HG03095 (cell line): ENCODE data around the gene SMG6.
"Not testable (repeated sequence)": the region's sequence is repeated elsewhere in the genome, so short reads cannot be mapped to it uniquely, and the experiment has no call there.

Experiments used
- ATAC-seq: cut with Tn5 transposase; IDR thresholded peaks from one replicate; pipeline ENCODE4 v1.9.1; 2021; ENCODE audit warnings: moderate library complexity; ENCODE audit not compliant: unreplicated experiment

The SMG6 gene

DNA sequence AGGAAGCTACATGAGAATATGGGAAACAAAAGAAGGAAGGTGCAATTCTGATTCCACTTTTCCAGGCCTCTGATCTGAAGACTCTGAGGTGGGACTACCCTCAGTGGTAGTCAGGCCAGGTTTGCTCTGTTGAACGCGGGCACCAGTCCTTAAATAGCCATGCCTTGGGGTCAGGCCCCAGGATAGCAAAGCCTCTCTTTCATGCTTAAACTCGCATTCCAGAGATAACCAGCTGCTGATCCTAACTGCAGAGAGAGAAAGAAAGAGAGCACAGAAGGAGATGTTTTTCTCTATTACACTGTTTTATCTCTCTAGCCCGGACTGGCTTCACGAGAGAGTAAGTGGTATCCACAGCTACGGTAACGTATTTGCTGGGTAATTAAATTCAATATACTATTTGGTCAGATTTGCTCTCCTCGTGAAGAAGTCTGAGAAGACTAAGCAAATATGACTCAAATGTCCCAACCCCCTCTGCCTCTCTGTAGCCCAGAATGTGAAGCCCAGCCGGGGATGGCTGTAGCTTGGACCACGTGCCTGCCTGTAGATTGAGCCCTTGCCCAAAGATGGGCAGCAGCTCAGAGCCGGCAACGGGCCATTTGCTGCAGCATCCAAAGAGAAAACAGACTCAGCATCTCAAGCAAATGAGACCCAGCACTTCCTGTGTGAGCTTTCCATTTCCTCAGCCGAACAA lies 122.2 kb downstream of the SMG6 start:
- ATAC-seq, result no peak

DNA sequence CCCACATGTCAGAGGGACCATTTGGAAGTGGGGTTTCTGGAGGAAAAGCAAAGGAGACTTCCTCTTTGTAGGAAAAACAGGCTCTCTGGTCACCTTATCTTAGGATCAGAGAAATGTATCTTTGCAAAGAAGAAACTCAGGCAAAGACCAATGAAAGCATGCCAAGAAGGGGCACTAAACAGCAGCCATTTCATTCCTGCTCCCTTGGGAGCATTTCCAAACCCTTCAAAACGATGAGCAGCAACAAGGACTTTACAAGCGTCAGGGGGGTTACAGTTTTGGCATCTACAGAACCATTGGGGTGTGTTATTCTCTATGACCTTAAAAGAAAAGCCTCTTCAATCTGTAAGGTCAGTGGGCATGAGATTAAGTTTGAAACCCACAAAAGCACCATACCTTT lies 122.8 kb downstream of the SMG6 start:
- ATAC-seq, result no peak

- no peak for ATAC-seq
Observed at GRCh38 chr17:2179615-2180295, 123.8 kb downstream of the SMG6 start.

- no peak for ATAC-seq
Observed at GRCh38 chr17:2178798-2179501, 124.6 kb downstream of the SMG6 start.

DNA sequence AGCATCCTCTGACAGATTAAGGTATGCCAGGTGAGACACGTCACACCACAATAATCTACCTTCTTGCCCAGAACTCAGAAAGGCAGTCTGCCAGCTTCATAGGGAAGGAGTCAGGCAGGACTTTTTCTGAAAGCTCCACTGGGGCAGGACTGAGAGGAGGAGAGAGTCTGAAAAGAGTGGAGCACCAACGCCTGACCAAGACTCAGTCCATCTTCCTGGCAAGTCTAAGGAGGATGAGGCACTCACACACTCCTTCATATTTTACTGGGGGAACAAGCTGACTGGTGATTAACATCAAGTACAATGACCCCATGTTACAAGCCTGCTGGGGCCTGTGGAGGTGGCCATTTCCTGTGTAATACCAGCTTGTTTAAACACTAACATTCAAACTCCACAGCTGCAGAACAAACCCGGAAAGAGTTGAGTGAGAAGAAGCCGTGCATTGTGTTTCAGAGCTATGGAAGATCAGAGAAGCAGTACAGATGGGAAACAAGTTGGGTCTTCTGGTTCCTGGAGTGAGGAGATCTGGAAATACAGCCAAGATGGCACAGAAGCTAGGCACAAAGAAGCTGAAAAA lies 126.3 kb downstream of the SMG6 start:
- no peak for ATAC-seq

DNA sequence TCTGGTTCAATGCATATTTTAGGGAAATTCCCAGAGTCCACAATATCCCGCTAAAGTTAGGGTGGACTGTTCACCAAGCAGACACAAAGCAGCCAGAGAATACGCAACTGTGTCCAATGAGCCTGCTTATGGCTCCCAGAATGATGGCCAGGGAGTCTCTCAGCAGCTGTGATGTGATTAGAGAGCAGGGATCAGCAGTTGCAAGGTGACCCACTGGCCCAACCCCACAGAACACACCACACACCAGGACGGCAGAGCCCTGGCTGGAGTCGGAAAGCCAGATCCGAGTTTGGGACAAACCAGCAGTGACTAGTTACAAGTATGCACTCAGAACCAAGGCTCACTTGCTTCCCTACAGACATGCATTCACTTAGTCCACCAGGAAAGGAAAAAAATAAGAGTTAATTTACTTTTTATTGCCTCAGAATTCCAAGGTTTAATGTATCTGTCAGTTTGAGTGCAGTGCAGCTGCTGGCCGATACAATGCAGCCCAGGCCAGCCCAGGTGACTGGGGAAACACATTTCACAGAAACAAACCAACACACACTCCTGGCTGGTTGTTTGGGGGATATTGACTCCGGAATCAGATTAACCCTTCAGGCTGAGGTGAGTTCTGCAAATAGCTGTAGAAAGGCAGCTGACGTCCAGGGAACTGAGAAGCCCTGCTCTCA lies 127.0 kb downstream of the SMG6 start:
- no peak for ATAC-seq

DNA sequence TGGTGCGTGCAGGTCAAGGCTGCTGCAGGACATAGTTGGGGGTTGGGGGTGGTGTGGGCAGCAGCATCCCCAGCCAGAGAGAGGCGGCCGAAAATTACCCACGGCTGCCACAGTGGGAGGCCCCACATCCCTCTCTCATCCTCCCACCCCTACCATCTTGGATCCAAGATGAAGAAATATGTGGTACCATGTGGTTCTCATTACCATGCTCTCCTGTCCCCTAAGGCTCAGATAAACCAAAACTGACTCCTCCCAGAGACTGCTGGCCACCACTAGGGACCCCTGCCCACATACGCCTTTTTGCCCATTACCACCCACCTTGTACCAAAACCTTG lies 128.3 kb downstream of the SMG6 start:
- no peak for ATAC-seq

DNA sequence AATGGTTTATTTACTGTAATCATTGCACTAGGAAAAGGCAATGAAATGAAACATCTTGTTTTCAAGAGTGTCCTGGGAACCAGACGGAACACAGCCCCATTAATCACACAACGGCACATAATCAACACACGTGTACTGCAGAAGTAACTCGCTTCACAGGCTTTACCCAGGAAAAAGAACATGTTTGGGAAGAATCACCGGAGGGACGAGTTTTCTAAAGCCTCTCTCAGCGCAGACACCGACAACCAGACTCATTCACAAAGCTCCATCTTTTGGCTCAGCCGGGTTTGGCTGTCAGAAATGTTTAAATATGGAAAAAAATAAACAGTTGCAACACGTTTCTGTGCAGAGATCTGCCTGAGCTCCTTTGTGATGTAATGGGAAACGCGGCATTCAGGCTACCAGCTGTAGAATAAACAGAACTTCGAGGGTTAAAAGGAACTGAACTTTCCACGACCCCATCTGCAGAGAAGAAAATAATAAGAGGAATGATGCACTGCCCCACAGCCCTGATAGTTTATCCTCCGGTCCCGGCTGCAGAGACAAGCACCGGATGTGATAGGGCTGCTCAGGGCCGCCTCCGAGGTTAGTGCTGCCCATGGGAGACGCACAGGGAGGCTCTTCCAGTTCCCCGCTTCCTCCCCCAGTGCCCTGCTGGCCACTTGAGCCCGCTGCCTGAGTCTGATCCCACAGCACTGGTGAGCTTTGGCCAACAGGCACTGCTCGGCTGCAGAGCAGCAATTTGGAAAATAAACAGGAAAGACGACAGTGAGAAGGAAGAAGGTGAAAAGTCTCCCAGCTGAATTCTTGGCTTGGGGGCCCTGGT lies 128.9 kb downstream of the SMG6 start:
- no peak for ATAC-seq

DNA sequence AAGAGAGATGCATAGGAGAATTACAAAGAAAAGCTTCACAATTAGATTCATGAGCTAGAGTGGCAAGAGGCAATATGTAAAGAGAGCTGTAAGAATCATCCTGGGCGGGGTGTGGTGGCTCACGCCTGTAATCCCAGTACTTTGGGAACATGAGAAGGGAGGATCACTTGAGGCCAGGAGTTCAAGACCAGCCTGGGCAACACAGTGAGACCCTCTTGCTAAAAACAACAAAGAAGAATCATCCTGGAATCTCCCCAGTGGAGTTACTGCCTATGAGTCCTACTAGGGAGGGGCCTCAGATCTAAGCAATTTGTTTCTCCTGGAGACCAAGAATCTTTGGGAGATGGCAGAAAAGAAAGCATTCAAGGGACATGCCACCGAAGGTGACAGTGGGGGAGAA lies 129.6 kb downstream of the SMG6 start:
- ATAC-seq, result no peak

DNA sequence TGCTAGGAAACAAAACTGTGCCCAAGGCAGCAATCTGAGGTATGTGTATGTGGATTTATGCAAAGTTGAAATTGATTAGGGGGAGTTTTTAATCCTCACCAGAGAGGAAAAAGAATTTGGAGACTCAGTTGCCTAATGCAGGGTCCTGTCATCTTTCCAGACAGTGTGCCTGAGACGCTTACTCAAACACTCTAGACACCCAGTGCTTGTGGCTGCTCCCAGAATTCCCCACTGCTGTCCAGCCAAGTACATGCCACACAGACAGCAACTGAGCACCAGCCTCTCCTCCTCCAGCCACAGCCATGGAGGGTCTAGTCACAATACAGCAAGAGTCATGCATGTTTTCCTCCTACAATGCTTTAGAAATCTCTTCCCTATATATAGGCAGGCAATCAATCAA lies 130.6 kb downstream of the SMG6 start:
- no peak for ATAC-seq

GRCh38 chr17:2172077-2172851 lies 131.3 kb downstream of the SMG6 start:
- ATAC-seq, result no peak

GRCh38 chr17:2171702-2172076 lies 131.9 kb downstream of the SMG6 start:
- ATAC-seq, result no peak

- ATAC-seq, result no peak
Observed at GRCh38 chr17:2170023-2170422, 133.6 kb downstream of the SMG6 start.

DNA sequence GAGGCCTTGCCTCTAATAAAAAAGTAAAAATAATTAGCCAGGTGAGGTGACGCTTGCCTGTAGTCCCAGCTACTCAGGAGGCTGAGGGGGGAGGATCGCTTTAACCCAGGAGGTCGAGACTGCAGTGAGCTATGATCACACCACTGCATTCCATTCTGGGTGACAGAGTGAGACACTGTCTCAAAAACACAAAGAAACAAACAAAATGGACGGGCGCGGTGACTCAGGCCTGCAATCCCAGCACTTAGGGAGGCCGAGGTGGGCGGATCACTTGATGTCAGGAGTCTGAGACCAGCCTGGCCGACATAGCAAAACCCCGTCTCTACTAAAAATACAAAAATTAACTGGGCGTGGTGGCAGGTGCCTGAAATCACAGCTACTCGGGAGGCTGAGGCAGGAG lies 137.9 kb downstream of the SMG6 start:
- not testable (repeated sequence) for ATAC-seq

DNA sequence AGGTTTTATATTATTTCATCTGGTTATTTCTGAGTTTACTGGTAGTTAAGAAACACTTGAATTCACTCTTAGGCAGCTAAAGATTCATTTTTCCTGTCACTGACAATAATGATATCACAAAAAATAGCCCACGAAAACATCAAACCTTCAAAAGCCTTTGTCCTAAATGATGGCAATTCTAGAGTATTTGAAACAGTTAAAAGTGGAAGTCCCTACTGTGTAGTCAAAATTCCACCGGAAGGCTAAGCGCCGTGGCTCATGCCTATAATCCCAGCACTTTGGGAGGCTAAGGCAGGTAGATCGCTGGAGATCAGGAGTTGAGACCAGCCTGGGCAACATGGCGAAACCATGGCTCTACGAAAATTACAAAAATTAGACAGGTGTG lies 145.2 kb downstream of the SMG6 start:
- ATAC-seq, result no peak

DNA sequence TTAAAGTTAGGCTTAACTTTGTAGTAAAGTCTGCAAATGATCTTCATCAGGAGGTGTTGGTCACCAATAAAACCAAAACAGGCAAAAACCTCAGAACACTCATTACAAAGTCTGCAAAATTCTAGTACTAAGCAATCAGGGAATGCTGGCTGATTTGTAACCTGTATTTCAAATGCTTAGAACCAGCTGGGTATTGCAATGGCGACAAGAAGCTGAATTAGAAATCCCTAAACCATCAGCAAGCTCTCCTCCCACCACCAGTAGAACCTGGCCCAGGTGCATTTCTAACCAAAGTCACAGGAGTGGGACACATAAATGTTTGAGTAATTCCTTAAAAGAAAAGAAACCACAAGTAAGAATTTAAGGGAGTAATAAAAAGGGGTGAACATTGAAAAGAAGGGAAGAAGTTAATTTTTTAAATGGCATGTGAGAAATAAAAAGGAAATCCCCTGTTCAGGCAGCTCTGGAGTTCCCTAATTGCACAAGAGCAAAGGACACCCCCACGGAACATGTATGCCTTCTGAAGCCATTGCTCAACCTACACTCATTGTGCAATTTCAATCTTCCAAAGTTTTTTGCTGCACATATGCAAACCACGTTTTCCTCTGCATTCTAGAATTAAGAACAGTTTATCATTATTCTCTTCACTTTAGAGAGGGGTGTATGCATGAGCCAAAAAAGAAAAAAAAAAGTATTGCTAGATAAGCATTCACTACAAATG lies 145.8 kb downstream of the SMG6 start:
- ATAC-seq, result no peak

DNA sequence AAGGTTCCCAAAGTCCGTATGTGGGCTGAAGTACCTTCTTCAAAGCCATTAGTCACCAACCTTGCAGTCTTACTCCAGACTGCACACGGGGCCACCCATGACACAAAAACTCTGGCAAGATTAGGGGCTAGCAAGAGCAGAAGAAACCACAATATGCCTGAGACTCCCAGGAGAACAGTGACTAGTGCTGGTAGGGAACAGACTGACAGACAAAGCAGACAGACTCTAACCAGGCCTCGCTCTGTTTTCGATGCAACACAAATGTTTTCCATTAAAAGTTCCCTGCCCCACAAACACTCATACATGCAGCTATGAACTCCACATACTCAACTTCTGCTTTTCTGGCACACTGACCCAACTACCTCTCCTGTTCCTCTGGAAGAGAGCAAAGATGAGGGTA lies 146.5 kb downstream of the SMG6 start:
- no peak for ATAC-seq

DNA sequence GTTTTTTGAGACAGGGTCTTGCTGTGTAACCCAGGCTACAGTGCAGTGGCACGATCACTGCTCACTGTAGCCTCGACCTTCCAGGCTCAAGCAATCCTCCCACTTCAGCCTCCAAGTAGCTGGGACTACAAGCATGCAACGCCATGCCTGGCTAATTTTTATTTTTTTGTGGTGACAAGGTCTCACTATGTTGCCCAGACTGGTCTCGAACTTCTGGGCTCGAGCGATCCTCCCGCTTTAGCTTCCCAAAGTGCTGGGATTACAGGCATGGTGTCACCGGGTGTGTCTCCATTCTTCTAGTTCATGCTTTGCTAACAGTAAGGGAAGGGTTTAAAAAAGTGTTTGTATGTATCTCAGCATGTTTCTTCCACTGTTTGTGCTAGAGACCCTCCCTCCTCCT lies 146.9 kb downstream of the SMG6 start:
- no peak for ATAC-seq

DNA sequence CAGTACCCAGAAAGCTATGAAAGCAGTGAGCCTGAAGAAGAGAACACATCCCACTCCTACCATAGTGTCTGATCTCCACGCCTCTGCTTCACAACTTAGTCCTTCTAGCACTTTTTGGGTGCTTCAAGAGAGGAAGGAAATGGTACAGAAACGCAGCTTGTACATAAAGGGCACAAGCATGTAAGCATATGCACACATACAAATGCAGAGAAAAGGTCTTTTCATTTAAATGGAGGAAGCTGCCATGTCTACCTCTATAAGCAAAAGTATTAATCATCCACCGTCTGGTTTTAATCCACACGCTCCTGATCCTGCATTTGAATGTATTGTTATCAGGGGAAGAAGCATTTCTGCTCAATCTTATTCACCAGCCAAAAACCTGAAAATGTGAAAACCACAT lies 148.0 kb downstream of the SMG6 start:
- ATAC-seq, result no peak
